K562 (cell line): ENCODE measurements around the gene TRIP6. TPM values are rescaled to one million over a fixed set of nuclear protein-coding genes. Genes with fewer than 3 reads are reported as not detected.

Experiments used
- ARID3A ChIP-seq: IDR thresholded peaks from 2 replicates; pipeline ENCODE4 v1.6.1; 2012; ENCODE audit warnings: low read depth, low read length, improper control_type of control experiment, borderline replicate concordance
- MNT ChIP-seq, 2 experiments: fragments of 450-650 bp; conservative IDR thresholded peaks; 2 replicates each; pipeline ENCODE4 v1.6.1; 2017; ENCODE audit warnings: mild to moderate bottlenecking in 2 of 2, moderate library complexity in 2 of 2
- NBN ChIP-seq: fragments of 450-650 bp; IDR thresholded peaks from 2 replicates; pipeline ENCODE4 v1.6.1; 2016; ENCODE audit warnings: low read depth, mild to moderate bottlenecking
- PREB ChIP-seq: sonication (generic); formaldehyde crosslinking; IDR thresholded peaks from 2 replicates; pipeline ENCODE4 v1.8.1; 2023; ENCODE audit warnings: mild to moderate bottlenecking, missing genetic modification reagents
- PYGO2 ChIP-seq: fragments of 450-650 bp; IDR thresholded peaks from 2 replicates; pipeline ENCODE4 v1.6.1; 2016; ENCODE audit warnings: mild to moderate bottlenecking, missing genetic modification characterization, moderate library complexity, missing compliant biosample characterization
- RB1 ChIP-seq: fragments of 450-650 bp; IDR thresholded peaks from 2 replicates; pipeline ENCODE4 v1.6.1; 2017; ENCODE audit warnings: low read depth, mild to moderate bottlenecking
- SREBF2 ChIP-seq: sonication (generic); formaldehyde crosslinking; IDR thresholded peaks from 2 replicates; pipeline ENCODE4 v1.4.0; 2020; ENCODE audit warnings: mild to moderate bottlenecking, missing genetic modification reagents
- ZNF644 ChIP-seq: fragments of 200-800 bp; sonication (Bioruptor generic); IDR thresholded peaks from 2 replicates; pipeline ENCODE4 v1.6.1; 2016; ENCODE audit warnings: low read depth, missing genetic modification characterization, missing compliant biosample characterization
- polyA plus RNA-seq, 8 experiments: library from polyadenylated mRNA; depleted of rRNA in 4 of 8; stranded (reverse) in 5 of 8; unstranded in 3 of 8; fragments of >200 nt; fragmentation: Nextera tagmentation in 2 of 8; fragmentation: Illumina TruSeq in 1 of 8; extraction: Ambion mirVana in 2 of 8; extraction: Trizol in 1 of 8; gene quantifications; 2 replicates each; pipeline versions ENCODE4 v1.2.1 to v1.2.3, GENCODE V29; 2011 to 2014; ENCODE audit warnings: inconsistent platforms in 1 of 8, missing spikeins in 1 of 8
- total RNA-seq, 7 experiments: library from RNA; depleted of rRNA in 6 of 7; stranded (reverse); fragments of >200 nt in 6 of 7; fragmentation: Illumina TruSeq in 2 of 7; extraction: Trizol in 2 of 7; gene quantifications; 2 replicates each; pipeline versions ENCODE4 v1.2.1 to v1.2.3, GENCODE V29; 2011 to 2021; ENCODE audit warnings: low replicate concordance in 1 of 7
- TF ChIP-seq, protein P1 (sequence below): fragments of 200-800 bp; sonication (Bioruptor generic); IDR thresholded peaks from 2 replicates; pipeline ENCODE4 v1.6.1; 2017; ENCODE audit warnings: missing genetic modification characterization, missing compliant biosample characterization
- TF ChIP-seq, protein P2 (sequence below), 2 experiments: fragments of 450-650 bp; formaldehyde crosslinking in 1 of 2; IDR thresholded peaks; 2 replicates each; pipeline versions ENCODE4 v1.4.0 to v1.6.1; 2014 to 2020; ENCODE audit warnings: mild to moderate bottlenecking in 2 of 2, borderline replicate concordance in 1 of 2, low read depth in 1 of 2

TRIP6 gene
- total and polyA plus RNA-seq, 9 of the 15 experiments (the other 6 are each of a cell fraction or from before 2014, with no cell fraction given) = 5.9 to 141 (median 54.0) TPM

- TF ChIP-seq, protein P1, sequence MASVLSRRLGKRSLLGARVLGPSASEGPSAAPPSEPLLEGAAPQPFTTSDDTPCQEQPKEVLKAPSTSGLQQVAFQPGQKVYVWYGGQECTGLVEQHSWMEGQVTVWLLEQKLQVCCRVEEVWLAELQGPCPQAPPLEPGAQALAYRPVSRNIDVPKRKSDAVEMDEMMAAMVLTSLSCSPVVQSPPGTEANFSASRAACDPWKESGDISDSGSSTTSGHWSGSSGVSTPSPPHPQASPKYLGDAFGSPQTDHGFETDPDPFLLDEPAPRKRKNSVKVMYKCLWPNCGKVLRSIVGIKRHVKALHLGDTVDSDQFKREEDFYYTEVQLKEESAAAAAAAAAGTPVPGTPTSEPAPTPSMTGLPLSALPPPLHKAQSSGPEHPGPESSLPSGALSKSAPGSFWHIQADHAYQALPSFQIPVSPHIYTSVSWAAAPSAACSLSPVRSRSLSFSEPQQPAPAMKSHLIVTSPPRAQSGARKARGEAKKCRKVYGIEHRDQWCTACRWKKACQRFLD (CRISPR knock-in tag) = no peak
- TF ChIP-seq MNT (conservative IDR thresholded peaks at IDR 0.05) (peak in 1 of 2 experiments; percentile 54; a peak in 3 of 4 replicates), ZNF644 (tag) (no peak), PYGO2 (tag) (no peak), SREBF2 (CRISPR knock-in tag) (no peak), ARID3A (no peak), PREB (peak; percentile 5; the same call in 1 of the 2 replicates), RB1 (peak; percentile 78), NBN (peak; percentile 31; the same call in 1 of the 2 replicates)
- TF ChIP-seq, protein P2, sequence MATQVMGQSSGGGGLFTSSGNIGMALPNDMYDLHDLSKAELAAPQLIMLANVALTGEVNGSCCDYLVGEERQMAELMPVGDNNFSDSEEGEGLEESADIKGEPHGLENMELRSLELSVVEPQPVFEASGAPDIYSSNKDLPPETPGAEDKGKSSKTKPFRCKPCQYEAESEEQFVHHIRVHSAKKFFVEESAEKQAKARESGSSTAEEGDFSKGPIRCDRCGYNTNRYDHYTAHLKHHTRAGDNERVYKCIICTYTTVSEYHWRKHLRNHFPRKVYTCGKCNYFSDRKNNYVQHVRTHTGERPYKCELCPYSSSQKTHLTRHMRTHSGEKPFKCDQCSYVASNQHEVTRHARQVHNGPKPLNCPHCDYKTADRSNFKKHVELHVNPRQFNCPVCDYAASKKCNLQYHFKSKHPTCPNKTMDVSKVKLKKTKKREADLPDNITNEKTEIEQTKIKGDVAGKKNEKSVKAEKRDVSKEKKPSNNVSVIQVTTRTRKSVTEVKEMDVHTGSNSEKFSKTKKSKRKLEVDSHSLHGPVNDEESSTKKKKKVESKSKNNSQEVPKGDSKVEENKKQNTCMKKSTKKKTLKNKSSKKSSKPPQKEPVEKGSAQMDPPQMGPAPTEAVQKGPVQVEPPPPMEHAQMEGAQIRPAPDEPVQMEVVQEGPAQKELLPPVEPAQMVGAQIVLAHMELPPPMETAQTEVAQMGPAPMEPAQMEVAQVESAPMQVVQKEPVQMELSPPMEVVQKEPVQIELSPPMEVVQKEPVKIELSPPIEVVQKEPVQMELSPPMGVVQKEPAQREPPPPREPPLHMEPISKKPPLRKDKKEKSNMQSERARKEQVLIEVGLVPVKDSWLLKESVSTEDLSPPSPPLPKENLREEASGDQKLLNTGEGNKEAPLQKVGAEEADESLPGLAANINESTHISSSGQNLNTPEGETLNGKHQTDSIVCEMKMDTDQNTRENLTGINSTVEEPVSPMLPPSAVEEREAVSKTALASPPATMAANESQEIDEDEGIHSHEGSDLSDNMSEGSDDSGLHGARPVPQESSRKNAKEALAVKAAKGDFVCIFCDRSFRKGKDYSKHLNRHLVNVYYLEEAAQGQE (IDR thresholded peaks at IDR 0.05; ENCODE audit: borderline replicate concordance) = peak; percentile 82
- TF ChIP-seq, protein P2 (CRISPR knock-in tag; IDR thresholded peaks at IDR 0.05; ENCODE audit: low read depth) = no peak
These were observed 29.8 kb downstream of the TRIP6 start (continued) for GRCh38 chr7:100896732-100897608.
